T-helper 2 cell treated with Interferon-gamma antibody and Interleukin-4, amounts not matched to agents 100 ng/mL and 5 ng/mL, for 36 hours (primary cell): ENCODE measurements around the gene TRIM23. TPM values are rescaled to one million over a fixed set of nuclear protein-coding genes. Genes with fewer than 3 reads are reported as not detected.
"Not testable (repeated sequence)": the region's sequence is repeated elsewhere in the genome, so short reads cannot be mapped to it uniquely, and the experiment has no call there.

Experiments used
- intact Hi-C: fragments of 100-400 bp; cut with micrococcal nuclease; formaldehyde crosslinking; loops from one replicate; pipeline ENCODE4 v1.15.1; 2023
- total RNA-seq: library from RNA; stranded (reverse); gene quantifications from 2 replicates; pipeline ENCODE4 v1.2.3, GENCODE V29; 2022

The TRIM23 gene
- 7.9 and 8.1 TPM in 2 replicates for total RNA-seq

- intact Hi-C loops, result loop anchor here (1.0 to 10.0 kb wide), 9 partner anchors 61 to 1205 kb away; partner anchors contain the start of genes CENPK, CWC27, ERBIN and NLN
Measured at GRCh38 chr5:65624025-65624570, at the start of gene TRIM23. TRIM23 (minus strand) TSS chr5:65624333; CDS start chr5:65624274, 59 bp downstream.

GRCh38 chr5:65672796-65673195, 48.7 kb upstream of the TRIM23 start:
- intact Hi-C loops, result no loop called here

- intact Hi-C loops, result no loop called here
Measured at GRCh38 chr5:65668696-65669095, 44.6 kb upstream of the TRIM23 start.

- intact Hi-C loops, result no loop called here
Measured at GRCh38 chr5:65663804-65664521, 39.8 kb upstream of the TRIM23 start.

GRCh38 chr5:65654713-65655112, 30.6 kb upstream of the TRIM23 start:
- intact Hi-C loops, result no loop called here

- intact Hi-C loops, result no loop called here
Measured at GRCh38 chr5:65651144-65651543, 27.0 kb upstream of the TRIM23 start.

- intact Hi-C loops, result no loop called here
Measured at GRCh38 chr5:65647941-65648340, 23.8 kb upstream of the TRIM23 start.

GRCh38 chr5:65646938-65647337, 22.8 kb upstream of the TRIM23 start:
- intact Hi-C loops, result no loop called here

- intact Hi-C loops, result no loop called here
Measured at GRCh38 chr5:65640240-65640639, 16.1 kb upstream of the TRIM23 start.

GRCh38 chr5:65630981-65631380, 6.8 kb upstream of the TRIM23 start:
- intact Hi-C loops, result no loop called here

- intact Hi-C loops, result loop anchor here (2.0 to 10.0 kb wide), 3 partner anchors 549 to 1203 kb away; no protein-coding TSS in a partner anchor
Measured at GRCh38 chr5:65625743-65626142, 1.6 kb upstream of the TRIM23 start.

GRCh38 chr5:65624571-65625555, 730 bp upstream of the TRIM23 start, which contains the start of the genes SHLD3 and TRAPPC13:
SHLD3 (plus strand) TSS chr5:65625027; CDS start chr5:65629588, 4,561 bp downstream.
TRAPPC13 (plus strand) TSS chr5:65625027; CDS start chr5:65625061, 34 bp downstream.
- intact Hi-C loops, result loop anchor here (1.0 to 10.0 kb wide), 9 partner anchors 62 to 1204 kb away; partner anchors contain the start of genes CENPK, CWC27, ERBIN and NLN

GRCh38 chr5:65623482-65623881, 651 bp downstream of the TRIM23 start:
- intact Hi-C loops, result loop anchor here (10.0 kb wide), 2 partner anchors 551 to 589 kb away; no protein-coding TSS in a partner anchor

- intact Hi-C loops, result loop anchor here (10.0 kb wide), 2 partner anchors 553 to 587 kb away; no protein-coding TSS in a partner anchor
Measured at GRCh38 chr5:65621961-65622360, 2.2 kb downstream of the TRIM23 start.

GRCh38 chr5:65620021-65620420, 4.1 kb downstream of the TRIM23 start:
- intact Hi-C loops, result loop anchor here (10.0 kb wide), 2 partner anchors 555 to 585 kb away; no protein-coding TSS in a partner anchor

- intact Hi-C loops, result no loop called here
Measured at GRCh38 chr5:65612298-65612907, 11.7 kb downstream of the TRIM23 start.

- intact Hi-C loops, result no loop called here
Measured at GRCh38 chr5:65611524-65611923, 12.6 kb downstream of the TRIM23 start.

GRCh38 chr5:65601761-65602160, 22.4 kb downstream of the TRIM23 start:
- intact Hi-C loops, result not testable (repeated sequence)

GRCh38 chr5:65588694-65589093, 35.4 kb downstream of the TRIM23 start:
- intact Hi-C loops, result no loop called here

- intact Hi-C loops, result no loop called here
Measured at GRCh38 chr5:65577141-65577540, 47.0 kb downstream of the TRIM23 start.
